ENCODE results near the gene CEL.

CEL gene

DNA sequence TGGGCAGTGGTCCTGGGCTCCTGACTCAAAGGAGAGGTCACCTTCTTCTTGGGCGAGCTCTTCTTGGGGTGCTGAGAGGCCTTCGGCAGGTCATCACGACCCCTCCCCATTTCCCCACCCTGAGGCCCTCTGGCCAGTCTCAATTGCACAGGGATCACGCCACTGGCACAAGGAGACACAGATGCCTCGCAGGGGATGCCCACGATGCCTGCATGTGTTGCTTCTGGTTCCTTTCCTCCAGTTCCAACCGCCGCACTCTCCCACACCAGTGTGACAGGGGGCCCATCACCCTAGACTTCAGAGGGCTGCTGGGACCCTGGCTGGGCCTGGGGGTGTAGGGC, 1.3 kb downstream of the CEL start:
- Histone ChIP-seq H3K27ac (ENCODE audit: low read length) (no peak overlapping the region), H3K27me3 (ENCODE audit: low read depth, low read length) (no peaks in the 10 kb centered on the region), H3K9ac (ENCODE audit: low read length) (no peak overlapping the region), H3K36me3 (replicated peaks; ENCODE audit: low read depth, low read length) (no peaks in the 10 kb centered on the region), H3K79me2 (ENCODE audit: low read length) (no peaks in the 10 kb centered on the region), H3K4me1 (ENCODE audit: low read length) (no peaks in the 10 kb centered on the region), H3K9me3 (ENCODE audit: insufficient read depth, low read length) (no peaks in the 10 kb centered on the region), H2AFZ (ENCODE audit: low read depth, low read length) (no peak overlapping the region), H3K4me2 (ENCODE audit: low read length) (no peak overlapping the region), H4K20me1 (ENCODE audit: insufficient read depth, low read length) (no peaks in the 10 kb centered on the region), H3K4me3 (ENCODE audit: low read length) (no peak overlapping the region)
- no peak for TF ChIP-seq CTCF (IDR thresholded peaks at IDR 0.05; ENCODE audit: low read depth, low read length)
- TF ChIP-seq EZH2phosphoT487 (IDR thresholded peaks at IDR 0.05; ENCODE audit: low read depth) = no peak

DNA sequence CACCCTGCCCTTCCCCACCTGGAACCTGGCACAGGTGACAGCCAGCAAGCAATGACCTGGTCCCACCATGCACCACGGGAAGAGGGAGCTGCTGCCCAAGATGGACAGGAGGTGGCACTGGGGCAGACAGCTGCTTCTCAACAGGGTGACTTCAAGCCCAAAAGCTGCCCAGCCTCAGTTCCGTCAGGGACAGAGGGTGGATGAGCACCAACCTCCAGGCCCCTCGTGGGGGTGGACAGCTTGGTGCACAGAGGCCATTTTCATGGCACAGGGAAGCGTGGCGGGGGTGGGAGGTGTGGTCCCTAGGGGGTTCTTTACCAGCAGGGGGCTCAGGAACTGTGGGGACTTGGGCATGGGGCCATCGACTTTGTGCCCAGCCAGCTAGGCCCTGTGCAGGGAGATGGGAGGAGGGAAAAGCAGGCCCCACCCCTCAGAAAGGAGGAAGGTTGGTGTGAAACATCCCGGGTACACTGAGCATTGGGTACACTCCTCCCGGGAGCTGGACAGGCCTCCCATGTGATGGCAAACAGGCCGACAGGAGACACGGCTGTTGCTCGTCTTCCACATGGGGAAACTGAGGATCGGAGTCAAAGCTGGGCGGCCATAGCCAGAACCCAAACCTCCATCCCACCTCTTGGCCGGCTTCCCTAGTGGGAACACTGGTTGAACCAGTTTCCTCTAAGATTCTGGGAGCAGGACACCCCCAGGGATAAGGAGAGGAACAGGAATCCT, 1.9 kb downstream of the CEL start:
- H3K36me3 ChIP-seq (replicated peaks; ENCODE audit: low read depth, low read length) = no peaks in the 10 kb centered on the region
- no peaks in the 10 kb centered on the region for H3K9me3 ChIP-seq (ENCODE audit: insufficient read depth, low read length)
- H3K4me2 ChIP-seq (ENCODE audit: low read length) = no peak overlapping the region
- H3K27me3 ChIP-seq (ENCODE audit: low read depth, low read length) = no peaks in the 10 kb centered on the region
- no peak overlapping the region for H3K27ac ChIP-seq (ENCODE audit: low read length)
- no peaks in the 10 kb centered on the region for H4K20me1 ChIP-seq (ENCODE audit: insufficient read depth, low read length)
- no peak overlapping the region for H2AFZ ChIP-seq (ENCODE audit: low read depth, low read length)
- no peak overlapping the region for H3K4me3 ChIP-seq (ENCODE audit: low read length)
- no peak overlapping the region for H3K9ac ChIP-seq (ENCODE audit: low read length)
- TF ChIP-seq EZH2phosphoT487 (IDR thresholded peaks at IDR 0.05; ENCODE audit: low read depth) (no peak), CTCF (IDR thresholded peaks at IDR 0.05; ENCODE audit: low read depth, low read length) (no peak)
- H3K79me2 ChIP-seq (ENCODE audit: low read length) = no peaks in the 10 kb centered on the region
- H3K4me1 ChIP-seq (ENCODE audit: low read length) = no peaks in the 10 kb centered on the region

DNA sequence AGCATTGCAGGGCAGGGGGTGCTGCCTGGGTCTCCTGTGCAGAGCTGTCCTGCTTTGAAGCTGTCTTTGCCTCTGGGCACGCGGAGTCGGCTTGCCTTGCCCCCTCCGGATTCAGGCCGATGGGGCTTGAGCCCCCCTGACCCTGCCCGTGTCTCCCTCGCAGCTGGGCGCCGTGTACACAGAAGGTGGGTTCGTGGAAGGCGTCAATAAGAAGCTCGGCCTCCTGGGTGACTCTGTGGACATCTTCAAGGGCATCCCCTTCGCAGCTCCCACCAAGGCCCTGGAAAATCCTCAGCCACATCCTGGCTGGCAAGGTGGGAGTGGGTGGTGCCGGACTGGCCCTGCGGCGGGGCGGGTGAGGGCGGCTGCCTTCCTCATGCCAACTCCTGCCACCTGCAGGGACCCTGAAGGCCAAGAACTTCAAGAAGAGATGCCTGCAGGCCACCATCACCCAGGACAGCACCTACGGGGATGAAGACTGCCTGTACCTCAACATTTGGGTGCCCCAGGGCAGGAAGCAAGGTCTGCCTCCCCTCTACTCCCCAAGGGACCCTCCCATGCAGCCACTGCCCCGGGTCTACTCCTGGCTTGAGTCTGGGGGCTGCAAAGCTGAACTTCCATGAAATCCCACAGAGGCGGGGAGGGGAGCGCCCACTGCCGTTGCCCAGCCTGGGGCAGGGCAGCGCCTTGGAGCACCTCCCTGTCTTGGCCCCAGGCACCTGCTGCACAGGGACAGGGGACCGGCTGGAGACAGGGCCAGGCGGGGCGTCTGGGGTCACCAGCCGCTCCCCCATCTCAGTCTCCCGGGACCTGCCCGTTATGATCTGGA, 2.7 kb downstream of the CEL start:
- no peak for TF ChIP-seq EZH2phosphoT487 (IDR thresholded peaks at IDR 0.05; ENCODE audit: low read depth)
- no peak for TF ChIP-seq CTCF (IDR thresholded peaks at IDR 0.05; ENCODE audit: low read depth, low read length)
- no peak overlapping the region for H3K4me2 ChIP-seq (ENCODE audit: low read length)
- H3K27ac ChIP-seq (ENCODE audit: low read length) = no peak overlapping the region
- no peak overlapping the region for H3K9ac ChIP-seq (ENCODE audit: low read length)
- H3K27me3 ChIP-seq (ENCODE audit: low read depth, low read length) = no peaks in the 10 kb centered on the region
- H2AFZ ChIP-seq (ENCODE audit: low read depth, low read length) = no peak overlapping the region
- H4K20me1 ChIP-seq (ENCODE audit: insufficient read depth, low read length) = no peaks in the 10 kb centered on the region
- H3K4me3 ChIP-seq (ENCODE audit: low read length) = no peak overlapping the region
- no peaks in the 10 kb centered on the region for H3K4me1 ChIP-seq (ENCODE audit: low read length)
- no peaks in the 10 kb centered on the region for H3K36me3 ChIP-seq (replicated peaks; ENCODE audit: low read depth, low read length)
- no peaks in the 10 kb centered on the region for H3K79me2 ChIP-seq (ENCODE audit: low read length)
- no peaks in the 10 kb centered on the region for H3K9me3 ChIP-seq (ENCODE audit: insufficient read depth, low read length)

DNA sequence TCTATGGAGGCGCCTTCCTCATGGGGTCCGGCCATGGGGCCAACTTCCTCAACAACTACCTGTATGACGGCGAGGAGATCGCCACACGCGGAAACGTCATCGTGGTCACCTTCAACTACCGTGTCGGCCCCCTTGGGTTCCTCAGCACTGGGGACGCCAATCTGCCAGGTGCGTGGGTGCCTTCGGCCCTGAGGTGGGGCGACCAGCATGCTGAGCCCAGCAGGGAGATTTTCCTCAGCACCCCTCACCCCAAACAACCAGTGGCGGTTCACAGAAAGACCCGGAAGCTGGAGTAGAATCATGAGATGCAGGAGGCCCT, 3.2 kb downstream of the CEL start:
- TF ChIP-seq EZH2phosphoT487 (IDR thresholded peaks at IDR 0.05; ENCODE audit: low read depth) (no peak), CTCF (IDR thresholded peaks at IDR 0.05; ENCODE audit: low read depth, low read length) (no peak)
- H3K36me3 ChIP-seq (replicated peaks; ENCODE audit: low read depth, low read length) = no peaks in the 10 kb centered on the region
- H3K79me2 ChIP-seq (ENCODE audit: low read length) = no peaks in the 10 kb centered on the region
- no peaks in the 10 kb centered on the region for H3K9me3 ChIP-seq (ENCODE audit: insufficient read depth, low read length)
- H4K20me1 ChIP-seq (ENCODE audit: insufficient read depth, low read length) = no peaks in the 10 kb centered on the region
- no peaks in the 10 kb centered on the region for H3K27me3 ChIP-seq (ENCODE audit: low read depth, low read length)
- H3K27ac ChIP-seq (ENCODE audit: low read length) = no peak overlapping the region
- H3K4me2 ChIP-seq (ENCODE audit: low read length) = no peak overlapping the region
- no peak overlapping the region for H2AFZ ChIP-seq (ENCODE audit: low read depth, low read length)
- H3K4me3 ChIP-seq (ENCODE audit: low read length) = no peak overlapping the region
- H3K4me1 ChIP-seq (ENCODE audit: low read length) = no peaks in the 10 kb centered on the region
- H3K9ac ChIP-seq (ENCODE audit: low read length) = no peak overlapping the region
